ENCODE results near the gene FPGS. TPM values are rescaled to one million over a fixed set of nuclear protein-coding genes. Genes with fewer than 3 reads are reported as not detected.
A peak's percentile ranks its signal among the peaks of the same experiment; 100 is the strongest.

The FPGS gene
- total RNA-seq, 6 experiments from 2014 or later, result 51.9 to 69.2 (median 62.7) TPM

GRCh38 chr9:127803507-127804352 is 1.0 kb downstream of the FPGS start:
- no peaks in the 10 kb centered on the region for H3K27me3 Mint-ChIP-seq (ENCODE audit: insufficient read depth)
- peak overlapping the region; percentile 97 for H3K4me3 Mint-ChIP-seq
- TF ChIP-seq CTCF (IDR thresholded peaks at IDR 0.05), result no peak
- peak; percentile 36 for DNase-seq
- H3K27ac Mint-ChIP-seq, result peak overlapping the region; percentile 94
- H3K36me3 Mint-ChIP-seq (ENCODE audit: low read depth), result peaks cover 15% of the 10 kb centered on the region; the same call in 1 of the 2 replicates
- H3K4me1 Mint-ChIP-seq (ENCODE audit: low read depth), result peaks cover 18% of the 10 kb centered on the region
- H3K9me3 Mint-ChIP-seq, result no peaks in the 10 kb centered on the region

- peaks cover 15% of the 10 kb centered on the region; the same call in 1 of the 2 replicates for H3K36me3 Mint-ChIP-seq (ENCODE audit: low read depth)
- H3K4me1 Mint-ChIP-seq (ENCODE audit: low read depth), result peaks cover 17% of the 10 kb centered on the region
Observed at GRCh38 chr9:127805620-127806019, 2.9 kb downstream of the FPGS start.

GRCh38 chr9:127806871-127807270 is 4.2 kb downstream of the FPGS start:
- Mint-ChIP-seq H3K4me1 (ENCODE audit: low read depth) (peaks cover 5% of the 10 kb centered on the region), H3K36me3 (ENCODE audit: low read depth) (peaks cover 15% of the 10 kb centered on the region; the same call in 1 of the 2 replicates), H3K27me3 (ENCODE audit: insufficient read depth) (peaks cover 1% of the 10 kb centered on the region; the same call in 1 of the 2 replicates), H3K27ac (no peak overlapping the region), H3K4me3 (no peak overlapping the region), H3K9me3 (no peaks in the 10 kb centered on the region)
- DNase-seq, result no peak
- no peak for TF ChIP-seq CTCF (IDR thresholded peaks at IDR 0.05)

More at GRCh38 chr9:127805620-127806019, 2.9 kb downstream of the FPGS start:
- peak; percentile 73 for TF ChIP-seq CTCF (IDR thresholded peaks at IDR 0.05)
- DNase-seq, result no peak
- no peaks in the 10 kb centered on the region for H3K9me3 Mint-ChIP-seq
- H3K27ac Mint-ChIP-seq, result no peak overlapping the region
- H3K4me3 Mint-ChIP-seq, result no peak overlapping the region
- H3K27me3 Mint-ChIP-seq (ENCODE audit: insufficient read depth), result peaks cover 1% of the 10 kb centered on the region; the same call in 1 of the 2 replicates

- TF ChIP-seq CTCF (IDR thresholded peaks at IDR 0.05), result no peak
- peaks cover 15% of the 10 kb centered on the region; the same call in 1 of the 2 replicates for H3K36me3 Mint-ChIP-seq (ENCODE audit: low read depth)
- H3K4me1 Mint-ChIP-seq (ENCODE audit: low read depth), result no peaks in the 10 kb centered on the region
- H3K9me3 Mint-ChIP-seq, result no peaks in the 10 kb centered on the region
- H3K27me3 Mint-ChIP-seq (ENCODE audit: insufficient read depth), result peaks cover 8% of the 10 kb centered on the region
- DNase-seq, result no peak
- no peak overlapping the region for H3K27ac Mint-ChIP-seq
- no peak overlapping the region for H3K4me3 Mint-ChIP-seq
Observed at GRCh38 chr9:127808347-127809001, 5.8 kb downstream of the FPGS start.

GRCh38 chr9:127809002-127809539 is 6.4 kb downstream of the FPGS start:
- TF ChIP-seq CTCF (IDR thresholded peaks at IDR 0.05), result no peak

More at GRCh38 chr9:127809002-127809539, 6.4 kb downstream of the FPGS start:
- DNase-seq, result no peak
- peaks cover 12% of the 10 kb centered on the region for H3K27me3 Mint-ChIP-seq (ENCODE audit: insufficient read depth)
- H3K36me3 Mint-ChIP-seq (ENCODE audit: low read depth), result peaks cover 15% of the 10 kb centered on the region; the same call in 1 of the 2 replicates
- no peak overlapping the region for H3K27ac Mint-ChIP-seq
- no peaks in the 10 kb centered on the region for H3K4me1 Mint-ChIP-seq (ENCODE audit: low read depth)
- H3K4me3 Mint-ChIP-seq, result no peak overlapping the region
- no peaks in the 10 kb centered on the region for H3K9me3 Mint-ChIP-seq
